Thoracic aorta (tissue), 2 donors: Measurements from ENCODE around the gene ASH1L. TPM values are rescaled to one million over a fixed set of nuclear protein-coding genes. Genes with fewer than 3 reads are reported as not detected.

Experiments used
- ATAC-seq: fragments of 150-250 bp; one replicate; pipeline ENCODE4 v1.8.0; 2017; ENCODE audit warnings: low read depth; ENCODE audit not compliant: insufficient number of reproducible peaks, low FRiP score
- DNase-seq: peaks from one replicate; pipeline ENCODE4 v3.0.0-alpha.2; 2020; ENCODE audit warnings: low spot score
- H3K27ac ChIP-seq, 2 donors: fragments of 200-600 bp; sonication (generic); 1 replicate in 1 of 2; 2 replicates in 1 of 2; pipeline ENCODE4 v1.5.1; 2016; ENCODE audit warnings: mild to moderate bottlenecking in 2 of 2, moderate library complexity in 2 of 2
- H3K27me3 ChIP-seq: fragments of 200-600 bp; sonication (generic); replicated peaks from 2 replicates; pipeline ENCODE4 v1.6.0; 2016; ENCODE audit warnings: mild to moderate bottlenecking; ENCODE audit not compliant: insufficient read depth
- H3K36me3 ChIP-seq: fragments of 200-600 bp; sonication (generic); one replicate; pipeline ENCODE4 v1.5.1; 2016
- H3K4me1 ChIP-seq, 2 donors: fragments of 200-600 bp; sonication (generic); 1 replicate in 1 of 2; 2 replicates in 1 of 2; pipeline versions ENCODE4 v1.5.1 to v1.6.0; 2016; ENCODE audit warnings: low read depth in 2 of 2, mild to moderate bottlenecking in 1 of 2; ENCODE audit not compliant: control insufficient read depth in 1 of 2
- H3K4me3 ChIP-seq: fragments of 200-600 bp; sonication (generic); 2 replicates; pipeline ENCODE4 v1.5.1; 2016; ENCODE audit warnings: mild to moderate bottlenecking
- H3K9me3 ChIP-seq: fragments of 200-600 bp; sonication (generic); 2 replicates; pipeline ENCODE4 v1.5.1; 2016
- total RNA-seq, 2 donors: library from RNA; depleted of rRNA; stranded (reverse); fragments of >200 nt; gene quantifications; one replicate each; pipeline versions ENCODE4 v1.1.0 to v1.2.3, GENCODE V29; 2016
- TF ChIP-seq, protein P1 (sequence below): fragments of 200-600 bp; sonication (generic); IDR thresholded peaks from one replicate; pipeline ENCODE4 v1.5.1; 2019; ENCODE audit warnings: antibody characterized with exemption

Gene ASH1L
- total RNA-seq, 2 donors from 2014 or later: 52.7 to 84.2 TPM

GRCh38 chr1:155478270-155478852 is 84.2 kb downstream of the ASH1L start:
- Histone ChIP-seq H3K9me3 (no peaks in the 10 kb centered on the region), H3K27ac (no peak overlapping the region), H3K4me3 (no peak overlapping the region), H3K36me3 (peaks cover 6% of the 10 kb centered on the region), H3K27me3 (no peaks in the 10 kb centered on the region), H3K4me1 (peaks cover 3 to 11% of the 10 kb centered on the region in 2 donors)
- TF ChIP-seq, protein P1, sequence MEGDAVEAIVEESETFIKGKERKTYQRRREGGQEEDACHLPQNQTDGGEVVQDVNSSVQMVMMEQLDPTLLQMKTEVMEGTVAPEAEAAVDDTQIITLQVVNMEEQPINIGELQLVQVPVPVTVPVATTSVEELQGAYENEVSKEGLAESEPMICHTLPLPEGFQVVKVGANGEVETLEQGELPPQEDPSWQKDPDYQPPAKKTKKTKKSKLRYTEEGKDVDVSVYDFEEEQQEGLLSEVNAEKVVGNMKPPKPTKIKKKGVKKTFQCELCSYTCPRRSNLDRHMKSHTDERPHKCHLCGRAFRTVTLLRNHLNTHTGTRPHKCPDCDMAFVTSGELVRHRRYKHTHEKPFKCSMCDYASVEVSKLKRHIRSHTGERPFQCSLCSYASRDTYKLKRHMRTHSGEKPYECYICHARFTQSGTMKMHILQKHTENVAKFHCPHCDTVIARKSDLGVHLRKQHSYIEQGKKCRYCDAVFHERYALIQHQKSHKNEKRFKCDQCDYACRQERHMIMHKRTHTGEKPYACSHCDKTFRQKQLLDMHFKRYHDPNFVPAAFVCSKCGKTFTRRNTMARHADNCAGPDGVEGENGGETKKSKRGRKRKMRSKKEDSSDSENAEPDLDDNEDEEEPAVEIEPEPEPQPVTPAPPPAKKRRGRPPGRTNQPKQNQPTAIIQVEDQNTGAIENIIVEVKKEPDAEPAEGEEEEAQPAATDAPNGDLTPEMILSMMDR: no peak
- ATAC-seq: no peak
- DNase-seq: no peak

DNA sequence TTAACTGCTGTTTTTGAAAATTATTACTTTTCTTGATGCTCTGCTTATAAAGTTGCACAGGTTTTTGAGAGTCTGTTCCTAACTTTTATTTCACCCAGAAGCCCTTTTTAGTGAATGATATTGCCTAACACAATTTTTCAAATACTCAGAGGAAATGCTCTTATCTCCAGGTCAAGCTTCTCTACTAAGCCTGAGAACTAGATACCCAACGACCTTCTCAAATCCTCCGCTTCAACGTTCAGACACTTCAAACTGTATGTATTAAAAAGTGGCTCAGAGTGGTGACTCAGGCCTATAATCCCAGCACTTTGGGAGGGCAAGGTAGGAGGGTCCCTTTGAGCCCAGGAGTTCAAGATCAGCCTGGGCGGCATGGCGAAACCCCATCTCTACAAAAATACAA is 88.5 kb downstream of the ASH1L start:
- no peaks in the 10 kb centered on the region for H3K9me3 ChIP-seq
- H3K27ac ChIP-seq: no peak overlapping the region
- no peaks in the 10 kb centered on the region for H3K36me3 ChIP-seq
- H3K4me3 ChIP-seq: no peak overlapping the region
- peaks cover 3 to 21% of the 10 kb centered on the region in 2 donors for H3K4me1 ChIP-seq
- ATAC-seq (no peak), DNase-seq (no peak)
- no peaks in the 10 kb centered on the region for H3K27me3 ChIP-seq
- TF ChIP-seq, protein P1: no peak

GRCh38 chr1:155473151-155473821 is 89.3 kb downstream of the ASH1L start:
- Histone ChIP-seq H3K4me1 (peaks cover 3 to 21% of the 10 kb centered on the region in 2 donors), H3K27me3 (no peaks in the 10 kb centered on the region), H3K27ac (no peak overlapping the region), H3K36me3 (no peaks in the 10 kb centered on the region), H3K9me3 (no peaks in the 10 kb centered on the region), H3K4me3 (no peak overlapping the region)
- no peak for DNase-seq
- TF ChIP-seq, protein P1: no peak
- no peak for ATAC-seq

GRCh38 chr1:155472491-155473083 is 90.0 kb downstream of the ASH1L start:
- ATAC-seq (no peak), DNase-seq (no peak)
- Histone ChIP-seq H3K27ac (no peak overlapping the region), H3K4me1 (peaks cover 4 to 24% of the 10 kb centered on the region in 2 donors), H3K9me3 (no peaks in the 10 kb centered on the region), H3K27me3 (no peaks in the 10 kb centered on the region), H3K4me3 (no peak overlapping the region), H3K36me3 (no peaks in the 10 kb centered on the region)
- TF ChIP-seq, protein P1: no peak

DNA sequence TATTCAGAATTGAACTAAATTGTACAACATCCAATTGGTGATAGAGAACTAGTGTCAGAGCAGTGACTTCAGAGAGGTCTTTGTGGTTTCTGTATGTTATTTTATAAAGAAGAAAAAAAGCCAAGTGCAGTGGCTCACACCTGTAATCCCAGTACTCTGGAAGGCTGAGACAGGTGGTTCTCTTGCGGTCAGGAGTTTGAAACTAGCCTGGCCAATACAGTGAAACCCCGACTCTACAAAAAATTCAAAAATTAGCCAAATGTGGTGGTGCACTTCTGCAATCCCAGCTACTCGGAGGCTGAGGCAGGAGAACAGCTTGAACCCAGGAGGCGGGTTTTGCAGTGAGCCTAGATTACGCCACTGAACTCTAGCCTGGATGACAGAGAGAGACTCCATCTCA is 90.7 kb downstream of the ASH1L start:
- Histone ChIP-seq H3K36me3 (no peaks in the 10 kb centered on the region), H3K4me1 (peaks cover 9 to 31% of the 10 kb centered on the region in 2 donors), H3K27ac (no peak overlapping the region), H3K4me3 (no peak overlapping the region), H3K27me3 (no peaks in the 10 kb centered on the region), H3K9me3 (no peaks in the 10 kb centered on the region)
- no peak for DNase-seq
- TF ChIP-seq, protein P1: no peak
- ATAC-seq: no peak
